ENCODE results near the gene MVB12B. TPM values are rescaled to one million over a fixed set of nuclear protein-coding genes. Genes with fewer than 3 reads are reported as not detected.

The MVB12B gene
- total RNA-seq, 1 donor from 2014 or later, result 12.8 TPM

DNA sequence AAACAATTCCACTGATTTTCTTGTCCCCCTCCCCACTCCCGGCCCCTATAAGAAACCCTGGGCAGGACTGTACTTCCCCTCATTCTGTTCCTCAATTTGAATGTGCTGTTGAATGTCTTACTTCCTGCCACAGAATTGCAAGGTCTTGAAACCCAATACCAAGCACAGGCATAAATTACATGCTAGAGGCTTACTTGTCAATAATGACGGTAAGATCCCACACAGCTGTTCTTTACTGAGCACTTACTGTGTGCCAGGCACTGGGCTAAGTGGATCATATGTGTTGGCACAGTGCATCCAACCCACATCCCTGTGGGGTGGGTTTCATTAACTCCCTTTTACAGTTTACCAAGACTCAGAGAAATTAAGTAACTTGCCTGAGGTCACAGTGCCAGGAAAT, 63.4 kb downstream of the MVB12B start:
- H3K4me1 ChIP-seq (ENCODE audit: insufficient read depth, low read length), result peaks cover under 1% of the 10 kb centered on the region
- no peak for DNase-seq (ENCODE audit: low read depth)
- no peaks in the 10 kb centered on the region for H3K9me3 Mint-ChIP-seq (ENCODE audit: unreplicated experiment)
- H3K9me3 ChIP-seq (ENCODE audit: insufficient read depth, low read depth, low read length), result no peaks in the 10 kb centered on the region
- no peak overlapping the region for H2AFZ ChIP-seq (ENCODE audit: low read depth, low read length)
- no peaks in the 10 kb centered on the region for H3K27me3 Mint-ChIP-seq (ENCODE audit: low read depth, unreplicated experiment)
- no peak overlapping the region for H3K27ac ChIP-seq (ENCODE audit: low read depth, low read length)
- no peak overlapping the region for H3K27ac Mint-ChIP-seq (ENCODE audit: unreplicated experiment)
- TF ChIP-seq, protein P1, sequence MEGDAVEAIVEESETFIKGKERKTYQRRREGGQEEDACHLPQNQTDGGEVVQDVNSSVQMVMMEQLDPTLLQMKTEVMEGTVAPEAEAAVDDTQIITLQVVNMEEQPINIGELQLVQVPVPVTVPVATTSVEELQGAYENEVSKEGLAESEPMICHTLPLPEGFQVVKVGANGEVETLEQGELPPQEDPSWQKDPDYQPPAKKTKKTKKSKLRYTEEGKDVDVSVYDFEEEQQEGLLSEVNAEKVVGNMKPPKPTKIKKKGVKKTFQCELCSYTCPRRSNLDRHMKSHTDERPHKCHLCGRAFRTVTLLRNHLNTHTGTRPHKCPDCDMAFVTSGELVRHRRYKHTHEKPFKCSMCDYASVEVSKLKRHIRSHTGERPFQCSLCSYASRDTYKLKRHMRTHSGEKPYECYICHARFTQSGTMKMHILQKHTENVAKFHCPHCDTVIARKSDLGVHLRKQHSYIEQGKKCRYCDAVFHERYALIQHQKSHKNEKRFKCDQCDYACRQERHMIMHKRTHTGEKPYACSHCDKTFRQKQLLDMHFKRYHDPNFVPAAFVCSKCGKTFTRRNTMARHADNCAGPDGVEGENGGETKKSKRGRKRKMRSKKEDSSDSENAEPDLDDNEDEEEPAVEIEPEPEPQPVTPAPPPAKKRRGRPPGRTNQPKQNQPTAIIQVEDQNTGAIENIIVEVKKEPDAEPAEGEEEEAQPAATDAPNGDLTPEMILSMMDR (IDR thresholded peaks at IDR 0.05; ENCODE audit: insufficient read depth, low read depth, low read length), result no peak
- TF ChIP-seq EZH2 (IDR thresholded peaks at IDR 0.05; ENCODE audit: insufficient read depth, low read length), result no peak
- FAIRE-seq, result no peak
- no peaks in the 10 kb centered on the region for H3K79me2 ChIP-seq (ENCODE audit: insufficient read depth, low read length)
- H3K4me3 ChIP-seq (ENCODE audit: insufficient read depth, low read depth, low read length), result no peak overlapping the region
- H3K9ac ChIP-seq (ENCODE audit: low read length), result no peak overlapping the region
- no peaks in the 10 kb centered on the region for H3K36me3 ChIP-seq (ENCODE audit: insufficient read depth, low read length)
- peaks cover 19% of the 10 kb centered on the region for H3K36me3 Mint-ChIP-seq (ENCODE audit: low read depth, unreplicated experiment)
- H3K4me3 Mint-ChIP-seq (ENCODE audit: unreplicated experiment), result no peak overlapping the region
- H3K27me3 ChIP-seq (ENCODE audit: insufficient read depth, low read length), result no peaks in the 10 kb centered on the region
- no peaks in the 10 kb centered on the region for H4K20me1 ChIP-seq (ENCODE audit: insufficient read depth, low read length)
- no peak overlapping the region for H3K4me2 ChIP-seq (ENCODE audit: low read length)
- peaks cover 11% of the 10 kb centered on the region for H3K4me1 Mint-ChIP-seq (ENCODE audit: low read depth, unreplicated experiment)

DNA sequence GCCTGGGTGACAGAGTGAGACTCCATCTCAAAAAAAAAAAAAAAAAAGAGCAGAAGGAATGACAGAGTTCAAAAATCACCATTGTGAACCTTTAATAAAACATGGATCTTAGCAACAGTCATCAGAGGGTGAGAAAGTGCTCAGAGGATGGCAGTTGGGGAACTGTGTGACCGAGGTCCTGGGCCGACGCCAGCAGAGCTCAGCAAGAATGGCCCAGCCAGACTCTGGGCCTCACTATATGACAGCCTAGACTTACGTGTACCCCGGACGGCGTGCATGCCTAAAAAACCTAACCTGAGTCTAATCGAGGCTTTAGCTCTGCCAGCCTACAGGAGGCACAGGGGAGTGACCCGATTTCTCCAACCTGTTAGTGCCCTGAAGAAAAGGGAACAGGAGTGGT, 64.3 kb downstream of the MVB12B start:
- no peak overlapping the region for H3K4me2 ChIP-seq (ENCODE audit: low read length)
- no peak overlapping the region for H2AFZ ChIP-seq (ENCODE audit: low read depth, low read length)
- Mint-ChIP-seq H3K4me3 (ENCODE audit: unreplicated experiment) (no peak overlapping the region), H3K36me3 (ENCODE audit: low read depth, unreplicated experiment) (peaks cover 22% of the 10 kb centered on the region), H3K4me1 (ENCODE audit: low read depth, unreplicated experiment) (peaks cover 20% of the 10 kb centered on the region), H3K9me3 (ENCODE audit: unreplicated experiment) (no peaks in the 10 kb centered on the region), H3K27ac (ENCODE audit: unreplicated experiment) (no peak overlapping the region), H3K27me3 (ENCODE audit: low read depth, unreplicated experiment) (no peaks in the 10 kb centered on the region)
- DNase-seq (ENCODE audit: low read depth), result no peak
- no peaks in the 10 kb centered on the region for H3K27me3 ChIP-seq (ENCODE audit: insufficient read depth, low read length)
- TF ChIP-seq EZH2 (IDR thresholded peaks at IDR 0.05; ENCODE audit: insufficient read depth, low read length), result no peak
- TF ChIP-seq, protein P1 (IDR thresholded peaks at IDR 0.05; ENCODE audit: insufficient read depth, low read depth, low read length), result no peak
- no peak for FAIRE-seq
- H3K4me1 ChIP-seq (ENCODE audit: insufficient read depth, low read length), result peaks cover 6% of the 10 kb centered on the region
- no peak overlapping the region for H3K9ac ChIP-seq (ENCODE audit: low read length)
- no peaks in the 10 kb centered on the region for H4K20me1 ChIP-seq (ENCODE audit: insufficient read depth, low read length)
- H3K27ac ChIP-seq (ENCODE audit: low read depth, low read length), result no peak overlapping the region
- no peaks in the 10 kb centered on the region for H3K79me2 ChIP-seq (ENCODE audit: insufficient read depth, low read length)
- H3K4me3 ChIP-seq (ENCODE audit: insufficient read depth, low read depth, low read length), result no peak overlapping the region
- no peaks in the 10 kb centered on the region for H3K9me3 ChIP-seq (ENCODE audit: insufficient read depth, low read depth, low read length)
- no peaks in the 10 kb centered on the region for H3K36me3 ChIP-seq (ENCODE audit: insufficient read depth, low read length)

DNA sequence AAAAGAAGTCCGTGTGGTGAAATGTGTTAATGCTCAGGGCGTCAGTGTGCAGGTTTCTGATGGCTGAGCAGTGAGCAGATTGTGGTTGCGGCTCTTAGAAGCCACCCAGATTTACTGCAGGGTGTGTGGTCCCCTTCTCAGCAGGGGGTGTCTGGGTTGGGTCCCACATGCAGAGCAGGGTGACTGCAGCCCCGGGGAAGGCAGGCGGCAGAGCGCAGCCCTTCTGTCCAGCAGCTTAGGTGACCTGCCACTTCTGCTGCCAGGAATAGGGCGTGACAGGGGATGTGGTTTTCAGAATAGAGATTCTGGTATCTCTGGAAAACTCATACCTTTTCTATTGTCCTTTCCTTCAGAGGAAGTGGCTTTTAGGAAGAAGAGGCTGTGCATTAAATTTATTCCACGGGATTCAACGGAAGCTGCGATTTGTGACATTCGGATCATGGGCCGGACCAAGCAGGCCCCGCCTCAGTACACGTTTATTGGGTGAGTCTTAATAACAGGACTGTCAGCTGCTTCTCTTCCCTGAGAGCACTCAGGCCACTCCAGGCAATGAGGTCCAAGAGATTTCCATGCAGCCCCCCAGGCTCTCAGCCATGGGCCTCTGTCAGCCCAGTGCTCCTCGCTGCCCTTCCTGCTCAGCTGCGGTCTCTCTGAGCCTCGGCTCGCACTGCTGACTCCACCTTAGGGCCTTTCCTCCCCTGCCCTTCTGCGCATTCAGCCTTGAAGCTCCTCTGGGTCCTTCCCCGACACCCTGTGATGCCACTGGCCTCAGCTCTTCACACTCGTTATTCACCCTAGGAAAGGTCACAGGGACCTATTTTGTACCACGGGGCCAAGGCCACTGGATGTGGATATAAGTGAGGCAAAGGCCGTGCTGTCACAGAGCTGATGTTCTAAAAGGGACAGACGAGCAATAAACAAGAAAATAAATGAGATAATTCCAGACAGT, 65.4 kb downstream of the MVB12B start:
- no peak overlapping the region for H3K27ac ChIP-seq (ENCODE audit: low read depth, low read length)
- no peak overlapping the region for H3K4me2 ChIP-seq (ENCODE audit: low read length)
- DNase-seq (ENCODE audit: low read depth), result no peak
- Mint-ChIP-seq H3K4me3 (ENCODE audit: unreplicated experiment) (no peak overlapping the region), H3K27ac (ENCODE audit: unreplicated experiment) (no peak overlapping the region), H3K27me3 (ENCODE audit: low read depth, unreplicated experiment) (no peaks in the 10 kb centered on the region), H3K4me1 (ENCODE audit: low read depth, unreplicated experiment) (peaks cover 22% of the 10 kb centered on the region), H3K36me3 (ENCODE audit: low read depth, unreplicated experiment) (peaks cover 26% of the 10 kb centered on the region), H3K9me3 (ENCODE audit: unreplicated experiment) (no peaks in the 10 kb centered on the region)
- no peaks in the 10 kb centered on the region for H4K20me1 ChIP-seq (ENCODE audit: insufficient read depth, low read length)
- no peak overlapping the region for H3K9ac ChIP-seq (ENCODE audit: low read length)
- no peaks in the 10 kb centered on the region for H3K27me3 ChIP-seq (ENCODE audit: insufficient read depth, low read length)
- no peak overlapping the region for H3K4me3 ChIP-seq (ENCODE audit: insufficient read depth, low read depth, low read length)
- no peaks in the 10 kb centered on the region for H3K9me3 ChIP-seq (ENCODE audit: insufficient read depth, low read depth, low read length)
- no peaks in the 10 kb centered on the region for H3K36me3 ChIP-seq (ENCODE audit: insufficient read depth, low read length)
- TF ChIP-seq, protein P1 (IDR thresholded peaks at IDR 0.05; ENCODE audit: insufficient read depth, low read depth, low read length), result no peak
- no peak for TF ChIP-seq EZH2 (IDR thresholded peaks at IDR 0.05; ENCODE audit: insufficient read depth, low read length)
- no peaks in the 10 kb centered on the region for H3K79me2 ChIP-seq (ENCODE audit: insufficient read depth, low read length)
- peaks cover 6% of the 10 kb centered on the region for H3K4me1 ChIP-seq (ENCODE audit: insufficient read depth, low read length)
- H2AFZ ChIP-seq (ENCODE audit: low read depth, low read length), result no peak overlapping the region
- FAIRE-seq, result no peak

Measured in astrocyte (in vitro differentiated cells and primary cell).